SH-SY5Y (cell line): ENCODE data around the gene FAAH2.

Experiments used
- GATA2 ChIP-seq: IDR thresholded peaks from 2 replicates; pipeline ENCODE4 v1.6.1; 2011; ENCODE audit warnings: mild to moderate bottlenecking, low read depth, low read length
- GATA3 ChIP-seq: IDR thresholded peaks from 2 replicates; pipeline ENCODE4 v1.6.1; 2011; ENCODE audit warnings: low read depth, mild to moderate bottlenecking, low read length, moderate library complexity

Gene FAAH2

GRCh38 chrX:57286507-57287251 is at the start of gene FAAH2:
Gene FAAH2 (plus strand): TSS chrX:57286706. CDS start chrX:57286826, 120 bp downstream.
- no peak for TF ChIP-seq GATA3
- TF ChIP-seq GATA2: no peak

- TF ChIP-seq GATA3: no peak
- no peak for TF ChIP-seq GATA2
Measured at GRCh38 chrX:57241967-57242366, 44.5 kb upstream of the FAAH2 start.

GRCh38 chrX:57251965-57252364 is 34.5 kb upstream of the FAAH2 start:
- no peak for TF ChIP-seq GATA2
- no peak for TF ChIP-seq GATA3

GRCh38 chrX:57265126-57265525 is 21.4 kb upstream of the FAAH2 start:
- no peak for TF ChIP-seq GATA3
- no peak for TF ChIP-seq GATA2

- TF ChIP-seq GATA2 (no peak), GATA3 (no peak)
Measured at GRCh38 chrX:57266275-57266674, 20.2 kb upstream of the FAAH2 start.

- TF ChIP-seq GATA3 (no peak), GATA2 (no peak)
Measured at GRCh38 chrX:57266871-57267270, 19.6 kb upstream of the FAAH2 start.

GRCh38 chrX:57267308-57267707 is 19.2 kb upstream of the FAAH2 start:
- no peak for TF ChIP-seq GATA2

GRCh38 chrX:57270980-57271379 is 15.5 kb upstream of the FAAH2 start:
- TF ChIP-seq GATA2: no peak
- no peak for TF ChIP-seq GATA3

GRCh38 chrX:57282568-57282967 is 3.9 kb upstream of the FAAH2 start:
- no peak for TF ChIP-seq GATA3
- no peak for TF ChIP-seq GATA2

GRCh38 chrX:57285001-57285400 is 1.5 kb upstream of the FAAH2 start:
- TF ChIP-seq GATA2 (no peak), GATA3 (no peak)

- no peak for TF ChIP-seq GATA2
- no peak for TF ChIP-seq GATA3
Measured at GRCh38 chrX:57289089-57289488, 2.6 kb downstream of the FAAH2 start.

- TF ChIP-seq GATA3 (no peak), GATA2 (no peak)
Measured at GRCh38 chrX:57294961-57295360, 8.5 kb downstream of the FAAH2 start.

- no peak for TF ChIP-seq GATA2
- TF ChIP-seq GATA3: no peak
Measured at GRCh38 chrX:57313583-57314215, 27.2 kb downstream of the FAAH2 start.

GRCh38 chrX:57329008-57329407 is 42.5 kb downstream of the FAAH2 start:
- TF ChIP-seq GATA2: no peak
- no peak for TF ChIP-seq GATA3

- TF ChIP-seq GATA3: no peak
- no peak for TF ChIP-seq GATA2
Measured at GRCh38 chrX:57353472-57354132, 67.1 kb downstream of the FAAH2 start.

- no peak for TF ChIP-seq GATA2
- TF ChIP-seq GATA3: no peak
Measured at GRCh38 chrX:57364145-57364544, 77.6 kb downstream of the FAAH2 start.
